Loucy (cell line): ENCODE data around the gene COLEC11.

Experiments used
- H2AFZ ChIP-seq: fragments of 200-600 bp; sonication (generic); 2 replicates; pipeline ENCODE4 v1.6.0; 2016; ENCODE audit warnings: antibody characterized with exemption, mild to moderate bottlenecking, low read length, moderate library complexity
- H3F3A ChIP-seq: fragments of 200-600 bp; 2 replicates; pipeline ENCODE4 v1.6.0; 2016; ENCODE audit warnings: antibody characterized with exemption, low read depth, mild to moderate bottlenecking
- H3K27me3 ChIP-seq: fragments of 200-600 bp; sonication (generic); 2 replicates; pipeline ENCODE4 v1.6.1; 2014; ENCODE audit warnings: low read length, mild to moderate bottlenecking; ENCODE audit not compliant: insufficient read depth, poor library complexity, severe bottlenecking
- H3K36me3 ChIP-seq: fragments of 200-600 bp; sonication (generic); 2 replicates; pipeline ENCODE4 v1.6.1; 2016; ENCODE audit warnings: low read length; ENCODE audit not compliant: insufficient read depth
- H3K4me1 ChIP-seq: fragments of 200-600 bp; sonication (generic); 2 replicates; pipeline ENCODE4 v1.5.1; 2014; ENCODE audit warnings: low read length, mild to moderate bottlenecking; ENCODE audit not compliant: insufficient read depth, poor library complexity, severe bottlenecking
- H3K4me2 ChIP-seq: fragments of 200-600 bp; sonication (generic); 2 replicates; pipeline ENCODE4 v1.6.0; 2014; ENCODE audit warnings: antibody characterized with exemption, low read length, low read depth, mild to moderate bottlenecking; ENCODE audit not compliant: poor library complexity, severe bottlenecking
- H3K4me3 ChIP-seq: fragments of 200-600 bp; sonication (generic); 2 replicates; pipeline ENCODE4 v1.5.1; 2014; ENCODE audit warnings: low read length, mild to moderate bottlenecking, mixed read lengths; ENCODE audit not compliant: poor library complexity, severe bottlenecking
- H3K79me2 ChIP-seq: fragments of 200-600 bp; sonication (generic); 2 replicates; pipeline ENCODE4 v1.6.1; 2014; ENCODE audit warnings: low read length; ENCODE audit not compliant: insufficient read depth
- H3K9ac ChIP-seq: fragments of 200-600 bp; sonication (generic); 2 replicates; pipeline ENCODE4 v1.6.0; 2014; ENCODE audit warnings: mild to moderate bottlenecking, low read depth, low read length, moderate library complexity; ENCODE audit not compliant: poor library complexity, severe bottlenecking
- H3K9me2 ChIP-seq: fragments of 200-600 bp; sonication (generic); replicated peaks from 2 replicates; pipeline ENCODE4 v1.6.1; 2016; ENCODE audit warnings: low read depth, low read length, mixed read lengths
- H3K9me3 ChIP-seq: fragments of 200-600 bp; sonication (generic); 2 replicates; pipeline ENCODE4 v1.6.1; 2014; ENCODE audit warnings: mild to moderate bottlenecking, antibody characterized with exemption, low read length, low read depth; ENCODE audit not compliant: insufficient read depth
- H4K20me1 ChIP-seq: fragments of 200-600 bp; sonication (generic); 2 replicates; pipeline ENCODE4 v1.6.0; 2014; ENCODE audit warnings: antibody characterized with exemption, low read length, mild to moderate bottlenecking; ENCODE audit not compliant: insufficient read depth, poor library complexity, severe bottlenecking
- EZH2phosphoT487 ChIP-seq: fragments of 200-600 bp; IDR thresholded peaks from 2 replicates; pipeline ENCODE4 v1.6.1; 2018; ENCODE audit warnings: antibody characterized with exemption, mild to moderate bottlenecking, moderate library complexity, borderline replicate concordance
- TF ChIP-seq, protein P1 (sequence below): fragments of 200-600 bp; sonication (generic); conservative IDR thresholded peaks from 2 replicates; pipeline ENCODE4 v1.5.1; 2014; ENCODE audit warnings: mild to moderate bottlenecking, antibody characterized with exemption, low read length

COLEC11 gene

DNA sequence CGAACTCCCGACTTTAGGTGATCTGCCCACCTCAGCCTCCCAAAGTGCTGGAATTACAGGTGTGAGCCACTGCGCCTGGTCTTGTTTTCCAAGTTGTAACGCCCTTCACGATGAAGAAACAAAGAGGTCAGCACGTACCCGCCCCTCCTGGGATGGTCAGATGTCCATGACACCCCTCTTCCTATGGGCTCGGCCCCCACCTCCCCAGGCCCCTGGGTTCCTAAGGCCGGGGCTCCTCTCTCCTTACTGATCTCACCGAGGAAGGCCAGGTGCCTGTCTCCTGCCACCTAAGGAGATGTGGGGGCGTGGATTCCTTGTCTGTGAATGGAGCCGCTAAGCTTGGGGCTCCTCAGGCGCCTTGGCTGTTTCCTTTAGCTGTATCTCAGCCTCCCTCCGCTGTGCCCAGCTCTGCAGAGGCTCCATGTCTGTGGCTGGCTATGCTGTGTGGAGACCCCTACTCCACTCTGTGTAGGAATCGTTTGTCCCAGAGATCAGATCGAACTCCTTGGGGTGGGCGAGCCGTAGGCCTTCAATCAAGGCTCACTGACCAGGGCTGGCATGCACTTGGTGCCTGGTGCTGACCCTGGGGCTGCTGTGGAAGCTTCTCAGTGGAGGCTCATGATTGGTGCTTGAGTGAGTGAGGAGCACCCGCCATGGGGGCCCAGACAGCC, 8.8 kb downstream of the COLEC11 start:
- TF ChIP-seq, protein P1, sequence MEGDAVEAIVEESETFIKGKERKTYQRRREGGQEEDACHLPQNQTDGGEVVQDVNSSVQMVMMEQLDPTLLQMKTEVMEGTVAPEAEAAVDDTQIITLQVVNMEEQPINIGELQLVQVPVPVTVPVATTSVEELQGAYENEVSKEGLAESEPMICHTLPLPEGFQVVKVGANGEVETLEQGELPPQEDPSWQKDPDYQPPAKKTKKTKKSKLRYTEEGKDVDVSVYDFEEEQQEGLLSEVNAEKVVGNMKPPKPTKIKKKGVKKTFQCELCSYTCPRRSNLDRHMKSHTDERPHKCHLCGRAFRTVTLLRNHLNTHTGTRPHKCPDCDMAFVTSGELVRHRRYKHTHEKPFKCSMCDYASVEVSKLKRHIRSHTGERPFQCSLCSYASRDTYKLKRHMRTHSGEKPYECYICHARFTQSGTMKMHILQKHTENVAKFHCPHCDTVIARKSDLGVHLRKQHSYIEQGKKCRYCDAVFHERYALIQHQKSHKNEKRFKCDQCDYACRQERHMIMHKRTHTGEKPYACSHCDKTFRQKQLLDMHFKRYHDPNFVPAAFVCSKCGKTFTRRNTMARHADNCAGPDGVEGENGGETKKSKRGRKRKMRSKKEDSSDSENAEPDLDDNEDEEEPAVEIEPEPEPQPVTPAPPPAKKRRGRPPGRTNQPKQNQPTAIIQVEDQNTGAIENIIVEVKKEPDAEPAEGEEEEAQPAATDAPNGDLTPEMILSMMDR = no peak
- no peak for TF ChIP-seq EZH2phosphoT487
- no peak overlapping the region for H3K4me3 ChIP-seq

DNA sequence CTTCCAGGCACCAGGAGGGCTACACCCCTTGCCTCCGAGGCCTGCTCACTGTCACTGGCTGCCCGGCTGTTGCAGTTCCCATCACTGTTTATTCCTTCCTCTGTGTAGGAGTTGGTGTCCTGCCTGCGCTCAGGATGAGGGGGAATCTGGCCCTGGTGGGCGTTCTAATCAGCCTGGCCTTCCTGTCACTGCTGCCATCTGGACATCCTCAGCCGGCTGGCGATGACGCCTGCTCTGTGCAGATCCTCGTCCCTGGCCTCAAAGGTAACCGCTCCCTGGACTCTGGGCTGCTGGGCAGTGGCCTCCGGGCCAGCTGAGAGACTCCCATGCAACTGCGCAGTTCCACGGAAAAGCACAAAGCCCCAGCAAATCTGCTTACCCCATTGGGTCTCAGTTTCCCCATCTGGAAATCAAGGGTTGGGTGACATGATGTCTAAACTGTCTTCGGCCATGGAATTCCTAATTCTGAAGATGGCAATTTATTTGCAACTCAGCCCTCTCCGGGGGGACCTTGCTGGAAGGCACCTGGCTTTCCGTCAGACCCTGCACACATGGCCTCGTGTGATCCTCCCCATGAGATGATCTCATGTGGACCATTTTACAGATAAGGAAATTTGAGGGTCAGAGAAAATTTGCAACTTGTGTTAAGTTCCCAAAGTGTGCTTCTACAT, 9.4 kb downstream of the COLEC11 start:
- no peaks in the 10 kb centered on the region for H3K36me3 ChIP-seq
- no peak overlapping the region for H3K4me3 ChIP-seq
- H4K20me1 ChIP-seq = no peaks in the 10 kb centered on the region
- TF ChIP-seq, protein P1 = no peak
- no peak for TF ChIP-seq EZH2phosphoT487
- H3K9me2 ChIP-seq = no peaks in the 10 kb centered on the region
- no peak overlapping the region for H3K4me2 ChIP-seq
- H3K79me2 ChIP-seq = no peaks in the 10 kb centered on the region
- no peak overlapping the region for H3K9ac ChIP-seq
- no peaks in the 10 kb centered on the region for H3F3A ChIP-seq
- no peak overlapping the region for H2AFZ ChIP-seq
- H3K4me1 ChIP-seq = no peaks in the 10 kb centered on the region
- no peaks in the 10 kb centered on the region for H3K27me3 ChIP-seq
- no peaks in the 10 kb centered on the region for H3K9me3 ChIP-seq

More for the DNA sequence above, 8.8 kb downstream of the COLEC11 start:
- Histone ChIP-seq H4K20me1 (no peaks in the 10 kb centered on the region), H2AFZ (no peak overlapping the region), H3K36me3 (no peaks in the 10 kb centered on the region), H3K79me2 (no peaks in the 10 kb centered on the region), H3K4me1 (no peaks in the 10 kb centered on the region), H3K27me3 (no peaks in the 10 kb centered on the region), H3K9me3 (no peaks in the 10 kb centered on the region), H3K9ac (no peak overlapping the region), H3K4me2 (no peak overlapping the region), H3F3A (no peaks in the 10 kb centered on the region), H3K9me2 (no peaks in the 10 kb centered on the region)

DNA sequence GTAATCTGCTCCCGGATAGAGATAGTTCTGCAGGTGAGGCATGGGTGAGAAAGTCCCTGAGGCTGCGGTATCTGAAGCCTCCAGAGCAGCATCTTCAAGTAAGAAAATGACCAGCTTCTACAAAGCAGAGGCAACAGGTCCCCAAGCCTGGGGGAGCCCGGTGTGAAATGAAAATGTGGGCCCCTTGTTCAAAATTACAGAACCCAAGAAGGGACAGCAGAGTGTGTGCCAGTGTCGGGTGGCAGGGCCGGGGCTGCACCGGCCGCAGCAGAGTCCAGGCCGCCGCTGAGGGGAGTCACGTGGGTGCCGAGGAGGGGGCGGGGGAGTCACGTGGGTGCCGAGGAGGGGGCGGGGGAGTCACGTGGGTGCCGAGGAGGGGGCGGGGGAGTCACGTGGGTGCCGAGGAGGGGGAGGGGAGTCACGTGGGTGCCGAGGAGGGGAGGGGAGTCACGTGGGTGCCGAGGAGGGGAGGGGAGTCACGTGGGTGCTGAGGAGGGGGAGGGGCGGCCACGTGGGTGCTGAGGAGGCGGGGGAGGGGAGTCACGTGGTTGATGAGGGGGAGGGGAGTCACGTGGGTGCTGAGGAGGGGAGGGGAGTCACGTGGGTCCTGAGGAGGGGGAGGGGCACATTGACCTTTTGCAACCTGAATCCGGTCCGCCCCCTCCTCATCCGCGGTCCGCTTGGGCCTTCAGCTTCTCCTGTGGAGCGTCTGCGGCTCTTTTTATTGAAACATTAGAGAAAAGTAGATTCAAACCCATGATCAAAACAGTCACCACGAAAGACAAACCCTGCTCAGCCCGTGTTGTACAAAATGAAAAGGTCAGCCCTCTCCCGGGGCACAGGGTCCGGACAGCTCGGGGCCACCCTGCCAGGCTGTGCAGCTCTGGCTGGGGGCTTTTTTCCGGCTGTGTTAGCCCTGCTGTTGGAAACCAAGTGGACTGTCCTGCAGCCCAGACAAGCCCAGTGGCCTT, 10.4 kb downstream of the COLEC11 start:
- H3F3A ChIP-seq = no peaks in the 10 kb centered on the region
- H3K79me2 ChIP-seq = no peaks in the 10 kb centered on the region
- H3K27me3 ChIP-seq = no peaks in the 10 kb centered on the region
- H3K4me2 ChIP-seq = no peak overlapping the region
- H3K4me1 ChIP-seq = no peaks in the 10 kb centered on the region
- TF ChIP-seq EZH2phosphoT487 = no peak
- TF ChIP-seq, protein P1 = no peak
- no peak overlapping the region for H3K4me3 ChIP-seq
- H2AFZ ChIP-seq = no peak overlapping the region
- no peaks in the 10 kb centered on the region for H4K20me1 ChIP-seq
- H3K9me2 ChIP-seq = no peaks in the 10 kb centered on the region
- H3K36me3 ChIP-seq = no peaks in the 10 kb centered on the region
- H3K9me3 ChIP-seq = no peaks in the 10 kb centered on the region
- H3K9ac ChIP-seq = no peak overlapping the region
